ENCODE results near the gene USP47.
A peak's percentile ranks its signal among the peaks of the same experiment; 100 is the strongest.

The USP47 gene, protein sequence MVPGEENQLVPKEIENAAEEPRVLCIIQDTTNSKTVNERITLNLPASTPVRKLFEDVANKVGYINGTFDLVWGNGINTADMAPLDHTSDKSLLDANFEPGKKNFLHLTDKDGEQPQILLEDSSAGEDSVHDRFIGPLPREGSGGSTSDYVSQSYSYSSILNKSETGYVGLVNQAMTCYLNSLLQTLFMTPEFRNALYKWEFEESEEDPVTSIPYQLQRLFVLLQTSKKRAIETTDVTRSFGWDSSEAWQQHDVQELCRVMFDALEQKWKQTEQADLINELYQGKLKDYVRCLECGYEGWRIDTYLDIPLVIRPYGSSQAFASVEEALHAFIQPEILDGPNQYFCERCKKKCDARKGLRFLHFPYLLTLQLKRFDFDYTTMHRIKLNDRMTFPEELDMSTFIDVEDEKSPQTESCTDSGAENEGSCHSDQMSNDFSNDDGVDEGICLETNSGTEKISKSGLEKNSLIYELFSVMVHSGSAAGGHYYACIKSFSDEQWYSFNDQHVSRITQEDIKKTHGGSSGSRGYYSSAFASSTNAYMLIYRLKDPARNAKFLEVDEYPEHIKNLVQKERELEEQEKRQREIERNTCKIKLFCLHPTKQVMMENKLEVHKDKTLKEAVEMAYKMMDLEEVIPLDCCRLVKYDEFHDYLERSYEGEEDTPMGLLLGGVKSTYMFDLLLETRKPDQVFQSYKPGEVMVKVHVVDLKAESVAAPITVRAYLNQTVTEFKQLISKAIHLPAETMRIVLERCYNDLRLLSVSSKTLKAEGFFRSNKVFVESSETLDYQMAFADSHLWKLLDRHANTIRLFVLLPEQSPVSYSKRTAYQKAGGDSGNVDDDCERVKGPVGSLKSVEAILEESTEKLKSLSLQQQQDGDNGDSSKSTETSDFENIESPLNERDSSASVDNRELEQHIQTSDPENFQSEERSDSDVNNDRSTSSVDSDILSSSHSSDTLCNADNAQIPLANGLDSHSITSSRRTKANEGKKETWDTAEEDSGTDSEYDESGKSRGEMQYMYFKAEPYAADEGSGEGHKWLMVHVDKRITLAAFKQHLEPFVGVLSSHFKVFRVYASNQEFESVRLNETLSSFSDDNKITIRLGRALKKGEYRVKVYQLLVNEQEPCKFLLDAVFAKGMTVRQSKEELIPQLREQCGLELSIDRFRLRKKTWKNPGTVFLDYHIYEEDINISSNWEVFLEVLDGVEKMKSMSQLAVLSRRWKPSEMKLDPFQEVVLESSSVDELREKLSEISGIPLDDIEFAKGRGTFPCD (N-terminal part only)

DNA sequence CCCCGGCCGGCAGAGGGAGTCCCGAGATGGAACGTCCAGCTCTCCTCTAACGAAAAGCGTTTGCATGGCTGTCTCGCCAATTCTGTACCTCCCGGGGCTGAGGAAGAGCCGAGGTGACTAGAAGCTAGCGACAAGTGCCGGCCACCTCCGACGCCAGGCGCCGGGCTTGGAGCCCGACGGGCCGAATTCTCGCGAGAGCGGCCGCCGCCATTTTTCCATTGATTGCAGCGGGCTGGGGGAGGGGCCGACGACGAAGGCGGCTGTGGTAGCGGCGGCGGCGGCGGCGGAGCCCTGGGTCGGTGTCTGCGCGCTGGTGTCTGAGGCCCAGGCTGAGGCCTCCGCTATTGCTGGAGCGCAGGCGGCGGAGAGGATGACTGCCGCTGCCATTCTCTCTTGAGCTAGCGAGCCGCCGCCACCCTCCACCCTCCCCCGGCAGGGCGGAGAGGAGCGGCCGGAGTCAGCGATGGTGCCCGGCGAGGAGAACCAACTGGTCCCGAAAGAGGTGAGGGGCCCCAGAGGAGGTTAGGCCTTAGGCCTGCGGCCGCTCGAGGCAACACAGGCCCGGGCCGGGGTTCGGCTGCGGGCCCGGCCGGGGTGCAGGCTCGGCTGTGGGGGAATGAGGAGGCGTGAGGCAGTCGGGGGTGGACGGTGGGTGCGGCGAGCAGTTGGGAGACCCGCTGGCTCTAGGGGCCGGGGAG, at the start of gene USP47:
Gene USP47 (plus strand): TSS at position 250 of the 698 bp plus-strand sequence. CDS start 214 bp downstream, at position 464.
- peak; percentile 90 for DNase-seq (ENCODE audit: low read depth)

GRCh38 chr11:11793073-11793472, 48.7 kb upstream of the USP47 start:
- DNase-seq (ENCODE audit: low read depth): no peak

GRCh38 chr11:11798586-11799438, 43.0 kb upstream of the USP47 start:
- DNase-seq (ENCODE audit: low read depth): peak; percentile 60

- DNase-seq (ENCODE audit: low read depth): no peak
These were observed 36.5 kb upstream of the USP47 start for GRCh38 chr11:11805228-11805627.

- DNase-seq (ENCODE audit: low read depth): no peak
These were observed 35.7 kb upstream of the USP47 start for GRCh38 chr11:11806074-11806473.

DNA sequence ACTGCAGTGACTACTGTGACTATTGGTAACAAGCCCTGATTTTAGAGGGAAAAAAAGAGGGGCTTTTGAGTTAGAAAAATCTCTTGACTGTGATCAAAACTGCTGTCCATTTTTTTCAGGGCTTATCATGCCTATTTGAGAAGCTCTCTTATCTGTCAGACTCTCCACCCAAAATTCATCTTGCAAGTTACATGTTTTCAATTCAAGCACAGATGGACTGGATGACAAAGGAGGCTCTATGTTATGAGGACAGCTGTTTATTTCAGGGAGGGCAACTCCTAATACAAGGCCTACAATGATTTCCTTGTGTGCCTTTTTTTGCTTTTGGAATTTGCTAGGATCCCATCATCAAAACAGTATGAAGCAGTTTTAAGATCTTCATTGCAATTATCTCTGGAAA, 35.2 kb upstream of the USP47 start:
- DNase-seq (ENCODE audit: low read depth): no peak

DNA sequence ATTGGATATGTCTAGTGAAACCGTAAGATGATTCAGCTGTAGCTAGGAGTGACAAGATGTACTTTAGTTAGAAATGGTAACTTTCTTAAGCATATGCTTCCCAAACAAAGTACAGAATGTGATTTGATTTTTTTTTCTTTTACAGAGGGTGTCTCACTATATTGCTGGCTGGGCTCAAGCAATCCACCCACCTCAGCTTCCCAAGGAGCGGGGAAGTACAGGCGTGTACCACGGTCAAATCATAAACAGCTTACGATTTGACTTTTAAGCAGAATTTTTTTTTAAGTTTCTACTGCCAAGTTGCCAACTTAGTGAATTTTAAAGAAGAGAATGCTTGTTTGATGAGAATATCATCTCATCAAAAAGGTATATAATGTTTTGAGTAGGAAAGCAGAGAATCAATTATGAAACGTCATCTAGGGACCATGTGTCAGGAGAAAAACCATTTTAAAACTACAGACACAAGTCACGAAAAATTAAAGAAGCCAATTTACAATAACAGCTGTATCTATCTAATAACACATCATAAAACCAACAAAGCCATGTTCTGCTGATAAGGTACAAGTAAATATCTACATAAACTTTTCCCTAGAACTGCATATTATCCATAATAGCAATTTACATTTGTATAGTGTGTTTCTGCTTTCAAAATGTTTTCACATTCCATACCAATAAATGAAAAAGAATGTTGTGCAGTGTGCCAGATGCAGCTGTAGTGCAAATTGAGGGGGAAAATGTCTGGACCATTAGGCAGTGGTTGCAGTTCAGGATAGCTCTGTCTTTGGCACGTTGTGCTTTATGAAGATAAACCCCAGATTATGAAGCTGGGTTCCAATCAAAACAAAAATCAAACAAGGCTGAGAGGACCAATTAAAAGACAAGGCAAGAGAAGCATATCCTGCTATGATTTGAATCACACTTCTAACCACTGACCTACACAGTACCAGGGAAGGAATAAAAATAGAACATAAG, 33.7 kb upstream of the USP47 start:
- DNase-seq (ENCODE audit: low read depth): no peak

DNA sequence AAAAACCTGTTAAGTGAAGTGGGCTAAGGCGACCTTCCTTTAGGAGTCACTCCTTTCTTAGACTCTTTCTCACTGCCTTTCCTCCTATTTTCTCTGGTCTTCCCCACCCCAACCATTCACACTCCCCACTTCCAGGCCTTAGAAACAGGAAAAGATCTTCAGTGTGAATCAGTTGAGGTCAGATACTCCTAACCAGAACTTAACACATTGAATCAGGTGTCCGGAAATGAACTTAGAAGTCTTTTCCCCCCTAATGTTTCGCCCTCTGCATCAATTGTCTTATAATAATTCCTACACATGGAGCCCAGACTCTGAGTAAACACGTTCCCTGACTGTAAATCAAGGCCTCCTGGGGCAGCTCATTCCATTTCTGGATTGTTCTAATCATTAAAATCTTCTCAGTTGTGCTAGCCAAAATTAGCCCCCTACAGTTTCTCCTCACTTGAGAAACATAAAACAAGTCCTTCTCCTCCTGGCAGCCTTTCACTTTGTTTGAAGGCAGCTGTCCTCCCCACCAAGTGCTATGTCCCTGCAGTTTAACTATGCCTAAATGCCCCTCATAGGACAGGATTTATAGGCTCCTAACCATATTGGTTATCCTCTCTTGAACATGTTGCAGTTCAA, 32.7 kb upstream of the USP47 start:
- no peak for DNase-seq (ENCODE audit: low read depth)

DNA sequence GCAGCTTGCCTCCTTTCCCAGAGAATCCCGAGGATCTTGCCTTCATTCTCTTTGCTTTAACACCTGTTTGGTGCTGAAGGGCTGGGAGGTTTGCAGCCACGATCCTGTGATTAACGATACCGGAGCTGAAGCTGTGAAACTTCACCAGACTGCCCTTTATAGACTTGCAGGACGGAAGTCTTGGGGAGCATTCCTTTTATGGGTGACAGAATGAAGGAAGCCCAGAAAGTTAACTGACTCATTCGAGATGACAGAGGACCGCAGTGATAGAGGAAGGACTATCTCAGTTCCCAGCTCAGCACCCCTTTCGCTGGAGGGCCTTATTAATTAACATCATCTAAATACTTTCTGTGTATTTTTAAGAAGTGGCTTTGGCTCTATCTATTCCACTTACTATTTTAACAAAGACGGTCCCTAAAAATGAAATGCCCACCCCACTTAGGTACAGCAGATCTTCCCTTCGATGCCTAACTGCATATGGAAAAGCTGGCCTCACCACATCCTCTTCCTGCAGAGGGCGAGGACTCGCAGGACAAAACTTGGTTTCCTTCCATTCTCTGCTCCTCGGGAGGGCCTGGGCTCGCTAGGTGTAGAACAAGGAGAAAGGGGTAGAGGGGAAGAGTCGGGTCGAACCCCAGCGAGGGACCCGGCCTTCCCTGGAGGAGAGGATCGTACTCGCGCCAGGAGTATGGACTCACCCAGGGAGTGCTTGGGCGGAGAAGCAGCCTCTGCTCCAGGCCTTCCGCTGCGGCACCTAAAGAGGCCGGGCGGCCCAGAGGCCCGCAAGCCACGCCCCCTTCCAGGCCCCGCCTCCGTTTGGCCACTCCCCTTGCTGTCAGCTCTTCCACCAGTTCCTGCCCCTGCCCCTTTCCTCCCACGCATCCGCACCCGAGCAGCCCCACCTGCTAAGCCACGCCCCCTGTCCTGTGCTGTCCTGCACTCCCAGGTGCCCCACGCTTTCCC, 30.7 kb upstream of the USP47 start:
- no peak for DNase-seq (ENCODE audit: low read depth)

- no peak for DNase-seq (ENCODE audit: low read depth)
These were observed 28.3 kb upstream of the USP47 start for GRCh38 chr11:11813288-11813962.

GRCh38 chr11:11814614-11815452, 26.9 kb upstream of the USP47 start:
- DNase-seq (ENCODE audit: low read depth): no peak

DNA sequence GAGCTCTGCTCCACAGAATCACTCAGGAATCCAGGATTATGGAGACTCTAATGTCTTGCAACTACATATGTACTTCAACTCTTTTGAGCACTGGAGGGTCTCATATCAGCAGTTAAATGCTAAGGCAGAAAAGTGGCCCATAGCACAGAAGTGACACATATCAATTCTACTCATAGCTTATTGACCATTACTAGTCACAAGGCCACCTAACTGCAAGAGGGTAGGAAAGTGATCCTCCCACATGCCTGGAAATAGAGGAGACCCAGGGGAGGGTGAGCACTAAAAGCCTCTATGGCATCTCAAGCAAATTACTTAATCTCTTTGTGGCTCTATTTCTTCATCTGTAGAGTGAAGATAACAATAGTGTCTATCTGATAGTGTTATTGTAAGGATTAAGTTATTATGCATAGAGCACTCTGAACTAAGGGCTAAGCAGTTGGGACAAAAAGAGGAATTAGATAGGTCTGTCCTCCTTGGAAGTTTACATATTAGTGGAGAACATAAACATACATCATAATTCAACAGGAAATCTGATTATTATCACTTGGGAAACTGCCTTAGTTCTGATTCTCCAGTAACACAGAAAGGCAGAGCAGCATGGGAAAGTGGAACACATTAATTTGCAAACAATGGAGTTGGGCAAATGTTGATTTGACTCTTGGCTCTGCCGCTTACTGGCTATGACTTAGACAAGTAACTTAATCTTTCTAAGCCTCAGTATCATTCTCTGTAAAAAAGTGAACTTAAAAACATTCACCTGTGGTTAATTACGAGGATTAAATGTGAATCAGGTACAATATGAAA, 25.1 kb upstream of the USP47 start:
- no peak for DNase-seq (ENCODE audit: low read depth)

- no peak for DNase-seq (ENCODE audit: low read depth)
These were observed 23.8 kb upstream of the USP47 start for GRCh38 chr11:11817957-11818356.

DNA sequence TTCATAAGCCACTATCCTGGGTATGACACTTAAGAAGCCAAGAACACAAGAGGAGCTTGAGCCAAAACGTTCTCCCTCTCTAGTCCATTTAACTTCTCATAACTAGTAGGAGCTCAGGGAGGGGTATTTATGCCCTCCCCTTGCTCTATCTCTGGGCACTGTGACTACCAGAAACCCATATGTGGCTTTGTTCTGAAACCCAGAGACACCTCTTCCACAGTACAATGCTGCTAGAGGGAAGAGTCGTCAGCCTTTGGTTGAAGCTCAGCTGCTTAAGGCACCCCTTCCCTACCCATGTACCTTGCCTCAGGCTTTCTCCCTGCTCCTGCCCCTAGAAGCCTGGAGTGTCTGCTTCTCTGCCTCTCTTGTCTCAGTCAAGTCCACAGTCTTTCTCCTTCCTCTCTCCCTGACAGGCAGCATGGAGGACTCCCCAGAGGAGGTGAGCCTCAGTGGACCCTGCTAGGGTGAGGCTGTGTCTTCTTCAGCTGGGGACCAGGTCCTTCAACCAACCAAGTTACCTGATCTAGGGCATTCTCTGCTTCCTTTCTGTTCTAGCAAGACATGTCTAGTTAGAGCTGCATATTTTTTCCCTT, 23.1 kb upstream of the USP47 start:
- DNase-seq (ENCODE audit: low read depth): no peak

GRCh38 chr11:11821899-11822298, 19.9 kb upstream of the USP47 start:
- DNase-seq (ENCODE audit: low read depth): no peak

All from stimulated activated CD8-positive, alpha-beta memory T cell treated with anti-CD3 and anti-CD28 coated beads, Interleukin-15, amount 100 ng/mL, for 1 hour (primary cell).